DND-41 (cell line): Measurements from ENCODE around the gene CYBB.

Experiments used
- ATAC-seq: fragments of 200-7000 bp; cut with Tn5 transposase; 3 replicates; pipeline ENCODE4 v1.9.1; 2021; ENCODE audit warnings: low read depth; ENCODE audit not compliant: insufficient read depth
- DNase-seq: peaks from one replicate; pipeline ENCODE4 v3.0.0-alpha.2; 2020
- H2AFZ ChIP-seq: 2 replicates; pipeline ENCODE4 v1.6.0; 2012; ENCODE audit warnings: low read depth, low read length
- H3K27ac ChIP-seq: 2 replicates; pipeline ENCODE4 v1.5.1; 2012; ENCODE audit warnings: low read length, inconsistent platforms
- H3K27me3 ChIP-seq: fragments of 200-600 bp; sonication (generic); 2 replicates; pipeline ENCODE4 v1.6.0; 2012; ENCODE audit warnings: low read length, mild to moderate bottlenecking, inconsistent platforms; ENCODE audit not compliant: insufficient read depth, poor library complexity
- H3K36me3 ChIP-seq: 2 replicates; pipeline ENCODE4 v1.5.1; 2012; ENCODE audit warnings: low read length, inconsistent platforms; ENCODE audit not compliant: insufficient read depth
- H3K4me1 ChIP-seq: 2 replicates; pipeline ENCODE4 v1.5.1; 2012; ENCODE audit warnings: mild to moderate bottlenecking, low read length; ENCODE audit not compliant: insufficient read depth
- H3K4me2 ChIP-seq: 2 replicates; pipeline ENCODE4 v1.6.0; 2012; ENCODE audit warnings: mild to moderate bottlenecking, moderate library complexity, low read length, inconsistent platforms; ENCODE audit not compliant: insufficient read depth
- H3K4me3 ChIP-seq, 2 experiments: fragments of 200-600 bp in 1 of 2; shearing (Covaris generic) in 1 of 2; 2 replicates each; pipeline ENCODE4 v1.5.1; 2012 to 2016; ENCODE audit warnings: inconsistent platforms in 2 of 2, low read length in 2 of 2, mild to moderate bottlenecking in 2 of 2, low read depth in 1 of 2, moderate library complexity in 1 of 2
- H3K79me2 ChIP-seq: 2 replicates; pipeline ENCODE4 v1.6.0; 2012; ENCODE audit warnings: low read length, inconsistent platforms; ENCODE audit not compliant: insufficient read depth
- H3K9ac ChIP-seq: 2 replicates; pipeline ENCODE4 v1.6.0; 2012; ENCODE audit warnings: low read depth, mild to moderate bottlenecking, inconsistent platforms, low read length, moderate library complexity
- H3K9me3 ChIP-seq: 2 replicates; pipeline ENCODE4 v1.5.1; 2012; ENCODE audit warnings: low read length, moderate library complexity, mild to moderate bottlenecking, inconsistent platforms; ENCODE audit not compliant: insufficient read depth, severe bottlenecking
- H4K20me1 ChIP-seq: 2 replicates; pipeline ENCODE4 v1.6.0; 2012; ENCODE audit warnings: low read length; ENCODE audit not compliant: insufficient read depth
- EZH2 ChIP-seq: IDR thresholded peaks from 3 replicates; pipeline ENCODE4 v1.6.1; 2012; ENCODE audit warnings: borderline replicate concordance, low read depth, mild to moderate bottlenecking, moderate library complexity, low read length, inconsistent platforms; ENCODE audit not compliant: severe bottlenecking
- TF ChIP-seq, protein P1 (sequence below): IDR thresholded peaks from 2 replicates; pipeline ENCODE4 v1.5.1; 2012; ENCODE audit warnings: borderline replicate concordance, low read length, moderate library complexity, mild to moderate bottlenecking; ENCODE audit not compliant: poor library complexity, severe bottlenecking; ENCODE audit errors: extremely low read depth

The CYBB gene

DNA sequence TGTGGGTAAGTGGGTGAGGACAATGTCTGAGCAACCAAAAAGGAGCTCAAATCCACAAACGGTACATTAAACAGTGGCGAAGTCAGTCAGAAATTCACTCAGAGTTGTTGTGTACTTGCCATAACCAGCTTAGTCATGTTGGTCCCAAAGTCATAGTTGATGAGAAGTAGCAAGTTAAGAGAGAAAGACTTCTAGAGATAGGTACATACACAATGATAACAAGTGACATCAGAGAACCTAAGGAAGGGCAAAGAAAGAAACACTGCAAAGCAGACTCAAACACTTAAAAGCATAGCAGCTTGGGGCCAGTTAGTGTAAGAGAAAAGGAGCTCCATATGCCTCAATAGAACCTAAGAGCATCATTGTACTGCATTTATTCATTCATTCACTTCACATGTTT lies 37.3 kb downstream of the CYBB start:
- no peak overlapping the region for H2AFZ ChIP-seq

DNA sequence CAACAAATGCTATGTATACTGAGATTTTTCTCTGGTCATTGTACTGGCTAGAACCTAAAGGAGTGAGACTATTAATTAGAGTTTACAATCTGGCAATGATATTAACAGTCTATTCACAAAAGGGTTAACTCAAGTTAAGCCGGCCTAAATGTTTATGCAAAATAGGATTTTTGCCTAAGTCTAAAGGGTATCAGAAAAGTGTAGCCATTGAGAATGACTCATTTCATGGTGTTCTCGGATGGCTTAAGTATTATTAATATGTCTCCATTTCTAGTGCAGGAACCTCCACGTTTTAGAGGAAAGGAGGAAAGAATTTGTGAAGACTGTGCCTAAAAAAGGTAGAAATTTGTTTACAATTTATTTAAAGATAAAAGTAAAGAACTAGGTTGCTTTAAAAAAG lies 37.7 kb downstream of the CYBB start:
- Histone ChIP-seq H3K27me3 (no peaks in the 10 kb centered on the region), H3K4me1 (peaks cover 74% of the 10 kb centered on the region), H3K27ac (peak overlapping the region; percentile 85), H3K4me2 (no peak overlapping the region; the same call in 1 of the 2 replicates), H3K9me3 (no peaks in the 10 kb centered on the region), H4K20me1 (no peaks in the 10 kb centered on the region), H3K9ac (peak overlapping the region; percentile 32; the same call in 1 of the 2 replicates), H3K36me3 (no peaks in the 10 kb centered on the region), H3K4me3 (no peak overlapping the region), H3K79me2 (no peaks in the 10 kb centered on the region), H2AFZ (no peak overlapping the region)
- ATAC-seq (no peak), DNase-seq (no peak)
- no peak for TF ChIP-seq EZH2
- TF ChIP-seq, protein P1, sequence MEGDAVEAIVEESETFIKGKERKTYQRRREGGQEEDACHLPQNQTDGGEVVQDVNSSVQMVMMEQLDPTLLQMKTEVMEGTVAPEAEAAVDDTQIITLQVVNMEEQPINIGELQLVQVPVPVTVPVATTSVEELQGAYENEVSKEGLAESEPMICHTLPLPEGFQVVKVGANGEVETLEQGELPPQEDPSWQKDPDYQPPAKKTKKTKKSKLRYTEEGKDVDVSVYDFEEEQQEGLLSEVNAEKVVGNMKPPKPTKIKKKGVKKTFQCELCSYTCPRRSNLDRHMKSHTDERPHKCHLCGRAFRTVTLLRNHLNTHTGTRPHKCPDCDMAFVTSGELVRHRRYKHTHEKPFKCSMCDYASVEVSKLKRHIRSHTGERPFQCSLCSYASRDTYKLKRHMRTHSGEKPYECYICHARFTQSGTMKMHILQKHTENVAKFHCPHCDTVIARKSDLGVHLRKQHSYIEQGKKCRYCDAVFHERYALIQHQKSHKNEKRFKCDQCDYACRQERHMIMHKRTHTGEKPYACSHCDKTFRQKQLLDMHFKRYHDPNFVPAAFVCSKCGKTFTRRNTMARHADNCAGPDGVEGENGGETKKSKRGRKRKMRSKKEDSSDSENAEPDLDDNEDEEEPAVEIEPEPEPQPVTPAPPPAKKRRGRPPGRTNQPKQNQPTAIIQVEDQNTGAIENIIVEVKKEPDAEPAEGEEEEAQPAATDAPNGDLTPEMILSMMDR = no peak

More for the DNA sequence above, 37.3 kb downstream of the CYBB start:
- DNase-seq = no peak
- TF ChIP-seq, protein P1 = no peak
- no peak for TF ChIP-seq EZH2
- H3K4me3 ChIP-seq = no peak overlapping the region
- H3K27ac ChIP-seq = peak overlapping the region; percentile 85
- no peaks in the 10 kb centered on the region for H3K9me3 ChIP-seq
- peaks cover 75% of the 10 kb centered on the region for H3K4me1 ChIP-seq
- no peaks in the 10 kb centered on the region for H3K79me2 ChIP-seq
- H3K27me3 ChIP-seq = no peaks in the 10 kb centered on the region
- ATAC-seq = no peak
- peak overlapping the region; percentile 32; the same call in 1 of the 2 replicates for H3K9ac ChIP-seq
- no peak overlapping the region; the same call in 1 of the 2 replicates for H3K4me2 ChIP-seq
- H3K36me3 ChIP-seq = no peaks in the 10 kb centered on the region
- H4K20me1 ChIP-seq = no peaks in the 10 kb centered on the region

DNA sequence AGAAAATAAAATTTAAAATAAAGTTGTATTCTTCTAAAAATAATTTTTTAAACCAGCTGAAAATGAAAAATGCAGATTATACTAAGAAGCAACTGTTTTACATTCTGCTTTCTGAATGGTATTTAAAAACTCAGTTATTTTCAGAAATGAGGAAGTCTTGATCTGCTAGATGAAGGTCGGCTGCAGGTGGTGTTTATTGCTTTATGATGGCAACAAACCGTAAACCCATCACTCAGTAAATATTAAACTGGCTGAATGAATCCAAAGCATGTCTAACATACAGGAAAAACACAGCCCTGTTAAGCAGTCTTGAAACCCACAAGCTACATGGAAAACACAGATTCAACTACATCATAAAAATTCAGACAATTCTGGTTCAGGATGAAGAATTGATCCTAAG lies 38.2 kb downstream of the CYBB start:
- H3K4me3 ChIP-seq = no peak overlapping the region
- DNase-seq (peak; percentile 27), ATAC-seq (peak; percentile 81)
- H3K9me3 ChIP-seq = no peaks in the 10 kb centered on the region
- H3K27me3 ChIP-seq = no peaks in the 10 kb centered on the region
- TF ChIP-seq, protein P1 = no peak
- TF ChIP-seq EZH2 = no peak
- H4K20me1 ChIP-seq = no peaks in the 10 kb centered on the region
- H2AFZ ChIP-seq = no peak overlapping the region
- peaks cover 73% of the 10 kb centered on the region for H3K4me1 ChIP-seq
- no peaks in the 10 kb centered on the region for H3K36me3 ChIP-seq
- peak overlapping the region; percentile 85 for H3K27ac ChIP-seq
- H3K79me2 ChIP-seq = no peaks in the 10 kb centered on the region
- peak overlapping the region; percentile 27; the same call in 1 of the 2 replicates for H3K4me2 ChIP-seq
- H3K9ac ChIP-seq = peak overlapping the region; percentile 32

DNA sequence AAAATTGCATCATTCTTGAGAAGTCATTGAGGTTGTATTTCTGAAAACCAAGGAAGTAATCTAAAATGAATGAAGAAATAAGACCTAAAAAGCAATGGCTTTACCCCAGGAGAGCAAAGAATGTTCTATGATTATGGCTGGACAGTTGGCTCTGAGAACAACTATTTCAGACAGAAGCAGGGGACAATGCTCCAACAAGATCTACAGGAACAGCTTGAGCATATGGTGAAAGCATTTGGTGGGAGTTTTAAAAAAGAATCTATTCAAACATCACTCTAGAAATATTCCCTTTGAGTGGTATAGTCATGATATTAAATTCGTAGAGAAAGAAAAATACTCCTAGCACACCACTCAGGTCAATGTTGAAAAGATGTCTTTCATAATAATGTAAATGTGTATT lies 40.8 kb downstream of the CYBB start:
- H4K20me1 ChIP-seq = no peaks in the 10 kb centered on the region
- peaks cover 78% of the 10 kb centered on the region for H3K4me1 ChIP-seq
- no peak overlapping the region for H3K9ac ChIP-seq
- H3K4me2 ChIP-seq = no peak overlapping the region
- H3K9me3 ChIP-seq = no peaks in the 10 kb centered on the region
- H3K36me3 ChIP-seq = no peaks in the 10 kb centered on the region
- 0 out of 2 replicates have a peak overlapping the region, but pooled peaks have one; percentile 32 for H3K27ac ChIP-seq
- no peak for DNase-seq
- H3K27me3 ChIP-seq = no peaks in the 10 kb centered on the region
- ATAC-seq = no peak
- no peak overlapping the region for H2AFZ ChIP-seq
- H3K79me2 ChIP-seq = no peaks in the 10 kb centered on the region
- H3K4me3 ChIP-seq = no peak overlapping the region
- TF ChIP-seq, protein P1 = no peak
- no peak for TF ChIP-seq EZH2
